ENCODE results near the gene SLC30A1.
"Not testable (repeated sequence)": the region's sequence is repeated elsewhere in the genome, so short reads cannot be mapped to it uniquely, and the experiment has no call there.

Gene SLC30A1

GRCh38 chr1:211548321-211549091 lies 30.5 kb downstream of the SLC30A1 start:
- DNase-seq (ENCODE audit: low read depth in 3 of 3): no peak

GRCh38 chr1:211547710-211548109 lies 31.3 kb downstream of the SLC30A1 start:
- no peak for DNase-seq (ENCODE audit: low read depth in 3 of 3)

- no peak for DNase-seq (ENCODE audit: low read depth in 3 of 3)
These were observed 32.4 kb downstream of the SLC30A1 start for GRCh38 chr1:211546543-211546942.

GRCh38 chr1:211543025-211543424 lies 35.9 kb downstream of the SLC30A1 start:
- no peak for DNase-seq (ENCODE audit: low read depth in 3 of 3)

GRCh38 chr1:211541720-211542477 lies 37.1 kb downstream of the SLC30A1 start:
- DNase-seq (ENCODE audit: low read depth in 3 of 3): no peak

- DNase-seq (ENCODE audit: low read depth in 3 of 3): no peak
These were observed 37.7 kb downstream of the SLC30A1 start for GRCh38 chr1:211541278-211541677.

- DNase-seq (ENCODE audit: low read depth in 3 of 3): not testable (repeated sequence)
These were observed 38.1 kb downstream of the SLC30A1 start for GRCh38 chr1:211540824-211541223.

GRCh38 chr1:211538287-211538686 lies 40.7 kb downstream of the SLC30A1 start:
- DNase-seq (ENCODE audit: low read depth in 3 of 3): no peak

GRCh38 chr1:211537253-211537652 lies 41.7 kb downstream of the SLC30A1 start:
- no peak for DNase-seq (ENCODE audit: low read depth in 3 of 3)

GRCh38 chr1:211536606-211537005 lies 42.4 kb downstream of the SLC30A1 start:
- no peak for DNase-seq (ENCODE audit: low read depth in 3 of 3)

- no peak for DNase-seq (ENCODE audit: low read depth in 3 of 3)
These were observed 43.6 kb downstream of the SLC30A1 start for GRCh38 chr1:211535346-211535745.

- no peak for DNase-seq (ENCODE audit: low read depth in 3 of 3)
These were observed 44.2 kb downstream of the SLC30A1 start for GRCh38 chr1:211534545-211535291.

GRCh38 chr1:211532088-211532444 lies 46.9 kb downstream of the SLC30A1 start:
- no peak for DNase-seq (ENCODE audit: low read depth in 3 of 3)

- no peak for DNase-seq (ENCODE audit: low read depth in 3 of 3)
These were observed 47.5 kb downstream of the SLC30A1 start for GRCh38 chr1:211531194-211532087.

- no peak for DNase-seq (ENCODE audit: low read depth in 3 of 3)
These were observed 48.9 kb downstream of the SLC30A1 start for GRCh38 chr1:211530102-211530501.

- no peak for DNase-seq (ENCODE audit: low read depth in 3 of 3)
These were observed 49.5 kb downstream of the SLC30A1 start for GRCh38 chr1:211529453-211529852.

GRCh38 chr1:211529011-211529410 lies 50.0 kb downstream of the SLC30A1 start:
- no peak for DNase-seq (ENCODE audit: low read depth in 3 of 3)

- no peak for DNase-seq (ENCODE audit: low read depth in 3 of 3)
These were observed 51.1 kb downstream of the SLC30A1 start for GRCh38 chr1:211527888-211528287.

GRCh38 chr1:211527006-211527405 lies 52.0 kb downstream of the SLC30A1 start:
- DNase-seq (ENCODE audit: low read depth in 3 of 3): no peak

- DNase-seq (ENCODE audit: low read depth in 3 of 3): no peak
These were observed 52.9 kb downstream of the SLC30A1 start for GRCh38 chr1:211526101-211526500.

- no peak for DNase-seq (ENCODE audit: low read depth in 3 of 3)
These were observed 53.8 kb downstream of the SLC30A1 start for GRCh38 chr1:211525101-211525676.
